HG03135 (cell line): ENCODE results near the gene COL4A4.

Source experiments
- ATAC-seq: cut with Tn5 transposase; IDR thresholded peaks from one replicate; pipeline ENCODE4 v1.9.1; 2021; ENCODE audit warnings: mild to moderate bottlenecking, moderate library complexity; ENCODE audit not compliant: unreplicated experiment

COL4A4 gene

GRCh38 chr2:227163485-227163997, 464 bp downstream of the COL4A4 start:
- peak; percentile 67 for ATAC-seq

- ATAC-seq = no peak
Observed at GRCh38 chr2:227161947-227162346, 2.1 kb downstream of the COL4A4 start.

GRCh38 chr2:227160164-227160563, 3.8 kb downstream of the COL4A4 start:
- ATAC-seq = no peak

GRCh38 chr2:227154986-227155774, 8.8 kb downstream of the COL4A4 start:
- no peak for ATAC-seq

- no peak for ATAC-seq
Observed at GRCh38 chr2:227153758-227154486, 10.1 kb downstream of the COL4A4 start.

- ATAC-seq = no peak
Observed at GRCh38 chr2:227153307-227153706, 10.7 kb downstream of the COL4A4 start.

GRCh38 chr2:227152093-227152766, 11.8 kb downstream of the COL4A4 start:
- ATAC-seq = no peak

- no peak for ATAC-seq
Observed at GRCh38 chr2:227150222-227150936, 13.6 kb downstream of the COL4A4 start.

- ATAC-seq = no peak
Observed at GRCh38 chr2:227148106-227148505, 15.9 kb downstream of the COL4A4 start.

GRCh38 chr2:227147023-227147422, 17.0 kb downstream of the COL4A4 start:
- no peak for ATAC-seq

GRCh38 chr2:227146456-227146855, 17.5 kb downstream of the COL4A4 start:
- no peak for ATAC-seq

- ATAC-seq = no peak
Observed at GRCh38 chr2:227143895-227144294, 20.1 kb downstream of the COL4A4 start.

GRCh38 chr2:227141301-227141700, 22.7 kb downstream of the COL4A4 start:
- no peak for ATAC-seq

- no peak for ATAC-seq
Observed at GRCh38 chr2:227134591-227134990, 29.4 kb downstream of the COL4A4 start.

GRCh38 chr2:227132986-227133385, 31.0 kb downstream of the COL4A4 start:
- no peak for ATAC-seq

- no peak for ATAC-seq
Observed at GRCh38 chr2:227130636-227131035, 33.4 kb downstream of the COL4A4 start.

- ATAC-seq = no peak
Observed at GRCh38 chr2:227127201-227127600, 36.8 kb downstream of the COL4A4 start.

GRCh38 chr2:227125506-227125905, 38.5 kb downstream of the COL4A4 start:
- ATAC-seq = no peak

- no peak for ATAC-seq
Observed at GRCh38 chr2:227124811-227125210, 39.2 kb downstream of the COL4A4 start.

- no peak for ATAC-seq
Observed at GRCh38 chr2:227123697-227124096, 40.3 kb downstream of the COL4A4 start.

- ATAC-seq = no peak
Observed at GRCh38 chr2:227118353-227118752, 45.7 kb downstream of the COL4A4 start.
